Measurements from ENCODE around the gene C3orf62. TPM values are rescaled to one million over a fixed set of nuclear protein-coding genes. Genes with fewer than 3 reads are reported as not detected.

The C3orf62 gene
- total RNA-seq, 3 donors from 2014 or later: 4.2 to 5.1 (median 4.3) TPM

- peak overlapping the region in 1 of 2 donors; percentile 58 for H3K27ac ChIP-seq
- TF ChIP-seq, protein P1, sequence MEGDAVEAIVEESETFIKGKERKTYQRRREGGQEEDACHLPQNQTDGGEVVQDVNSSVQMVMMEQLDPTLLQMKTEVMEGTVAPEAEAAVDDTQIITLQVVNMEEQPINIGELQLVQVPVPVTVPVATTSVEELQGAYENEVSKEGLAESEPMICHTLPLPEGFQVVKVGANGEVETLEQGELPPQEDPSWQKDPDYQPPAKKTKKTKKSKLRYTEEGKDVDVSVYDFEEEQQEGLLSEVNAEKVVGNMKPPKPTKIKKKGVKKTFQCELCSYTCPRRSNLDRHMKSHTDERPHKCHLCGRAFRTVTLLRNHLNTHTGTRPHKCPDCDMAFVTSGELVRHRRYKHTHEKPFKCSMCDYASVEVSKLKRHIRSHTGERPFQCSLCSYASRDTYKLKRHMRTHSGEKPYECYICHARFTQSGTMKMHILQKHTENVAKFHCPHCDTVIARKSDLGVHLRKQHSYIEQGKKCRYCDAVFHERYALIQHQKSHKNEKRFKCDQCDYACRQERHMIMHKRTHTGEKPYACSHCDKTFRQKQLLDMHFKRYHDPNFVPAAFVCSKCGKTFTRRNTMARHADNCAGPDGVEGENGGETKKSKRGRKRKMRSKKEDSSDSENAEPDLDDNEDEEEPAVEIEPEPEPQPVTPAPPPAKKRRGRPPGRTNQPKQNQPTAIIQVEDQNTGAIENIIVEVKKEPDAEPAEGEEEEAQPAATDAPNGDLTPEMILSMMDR (IDR thresholded peaks at IDR 0.05): no peak
- TF ChIP-seq POLR2A (IDR thresholded peaks at IDR 0.05) (no peak), POLR2AphosphoS5 (IDR thresholded peaks at IDR 0.05) (no peak)
Measured at GRCh38 chr3:49260806-49261324, 16.2 kb downstream of the C3orf62 start.

DNA sequence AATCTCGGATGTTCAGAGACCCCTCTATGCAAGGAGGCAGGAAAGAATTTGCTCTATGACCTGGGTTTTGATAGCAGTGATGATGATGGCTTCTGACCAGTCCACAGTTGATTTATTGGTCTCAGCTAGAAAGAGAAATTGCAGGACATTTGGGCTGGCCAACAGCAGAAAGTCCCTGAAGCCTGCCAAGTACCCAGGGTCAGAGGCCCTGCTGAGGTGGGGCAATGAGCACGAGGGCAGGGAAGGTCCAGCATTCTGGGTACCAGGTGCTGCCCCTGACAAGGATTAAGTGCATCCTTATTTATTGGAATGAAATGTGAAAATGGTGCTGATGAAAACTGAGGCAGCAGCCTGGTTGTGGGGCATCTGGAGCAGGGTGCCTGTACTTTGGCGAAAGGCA, 19.8 kb downstream of the C3orf62 start:
- no peak for DNase-seq (ENCODE audit: low spot score in 2 of 2)
- H3K27ac ChIP-seq: no peak overlapping the region
- no peaks in the 10 kb centered on the region for H3K9me3 ChIP-seq
- intact Hi-C loops (cut with DNase I; ENCODE audit: low total_unique reads): no loop called here
- no peaks in the 10 kb centered on the region for H3K4me1 ChIP-seq
- H3K27me3 ChIP-seq: no peaks in the 10 kb centered on the region
- H3K36me3 ChIP-seq: no peaks in the 10 kb centered on the region
- no peak overlapping the region for H3K4me3 ChIP-seq
- no peak for TF ChIP-seq POLR2AphosphoS5 (IDR thresholded peaks at IDR 0.05)
- TF ChIP-seq POLR2A (IDR thresholded peaks at IDR 0.05): no peak

More at GRCh38 chr3:49260806-49261324, 16.2 kb downstream of the C3orf62 start:
- intact Hi-C loops (cut with DNase I; ENCODE audit: low total_unique reads): no loop called here
- DNase-seq (ENCODE audit: low spot score in 2 of 2): no peak
- Histone ChIP-seq H3K9me3 (no peaks in the 10 kb centered on the region), H3K36me3 (no peaks in the 10 kb centered on the region), H3K27me3 (no peaks in the 10 kb centered on the region), H3K4me1 (no peaks in the 10 kb centered on the region), H3K4me3 (no peak overlapping the region)

- no peaks in the 10 kb centered on the region for H3K4me1 ChIP-seq
- H3K4me3 ChIP-seq: no peak overlapping the region
- TF ChIP-seq, protein P1 (IDR thresholded peaks at IDR 0.05): no peak
- TF ChIP-seq POLR2A (IDR thresholded peaks at IDR 0.05) (no peak), POLR2AphosphoS5 (IDR thresholded peaks at IDR 0.05) (no peak)
- no peak for DNase-seq (ENCODE audit: low spot score in 2 of 2)
- no peaks in the 10 kb centered on the region for H3K36me3 ChIP-seq
- peak overlapping the region in 1 of 2 donors; percentile 21 for H3K27ac ChIP-seq
- no peaks in the 10 kb centered on the region for H3K27me3 ChIP-seq
- intact Hi-C loops (cut with DNase I; ENCODE audit: low total_unique reads): no loop called here
- H3K9me3 ChIP-seq: no peaks in the 10 kb centered on the region
Measured at GRCh38 chr3:49255718-49256511, 21.1 kb downstream of the C3orf62 start.

- no peaks in the 10 kb centered on the region for H3K27me3 ChIP-seq
- TF ChIP-seq, protein P1 (IDR thresholded peaks at IDR 0.05): no peak
- TF ChIP-seq POLR2A (IDR thresholded peaks at IDR 0.05) (no peak), POLR2AphosphoS5 (IDR thresholded peaks at IDR 0.05) (no peak)
- no peaks in the 10 kb centered on the region for H3K9me3 ChIP-seq
- H3K4me1 ChIP-seq: no peaks in the 10 kb centered on the region
- no peak overlapping the region for H3K27ac ChIP-seq
- DNase-seq (ENCODE audit: low spot score in 2 of 2): no peak
- intact Hi-C loops (cut with DNase I; ENCODE audit: low total_unique reads): no loop called here
- no peak overlapping the region for H3K4me3 ChIP-seq
- no peaks in the 10 kb centered on the region for H3K36me3 ChIP-seq
Measured at GRCh38 chr3:49255112-49255511, 21.9 kb downstream of the C3orf62 start.

DNA sequence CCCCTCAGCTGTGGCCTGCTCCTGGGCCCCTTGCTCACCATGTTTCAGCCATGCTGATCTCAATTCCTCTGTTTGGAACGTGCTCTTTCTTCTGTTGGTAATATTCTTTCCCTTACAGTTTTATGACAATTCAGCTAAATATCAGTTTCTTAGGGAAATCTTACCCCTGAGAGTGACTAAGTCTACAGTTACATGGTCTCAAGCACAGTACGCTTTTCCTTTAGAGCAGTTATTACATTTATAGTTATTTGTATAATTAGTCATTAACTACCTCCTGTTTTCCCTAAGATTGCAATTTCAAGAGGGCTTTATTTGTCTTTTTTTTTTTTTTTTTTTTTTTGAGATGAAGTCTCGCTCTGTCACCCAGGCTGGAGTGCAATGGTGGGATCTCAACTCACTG, 23.5 kb downstream of the C3orf62 start:
- Histone ChIP-seq H3K27ac (no peak overlapping the region), H3K36me3 (no peaks in the 10 kb centered on the region), H3K27me3 (no peaks in the 10 kb centered on the region), H3K4me3 (no peak overlapping the region), H3K4me1 (no peaks in the 10 kb centered on the region), H3K9me3 (no peaks in the 10 kb centered on the region)
- no peak for DNase-seq (ENCODE audit: low spot score in 2 of 2)
- intact Hi-C loops (cut with DNase I; ENCODE audit: low total_unique reads): no loop called here
- TF ChIP-seq POLR2AphosphoS5 (IDR thresholded peaks at IDR 0.05): no peak
- no peak for TF ChIP-seq POLR2A (IDR thresholded peaks at IDR 0.05)

DNA sequence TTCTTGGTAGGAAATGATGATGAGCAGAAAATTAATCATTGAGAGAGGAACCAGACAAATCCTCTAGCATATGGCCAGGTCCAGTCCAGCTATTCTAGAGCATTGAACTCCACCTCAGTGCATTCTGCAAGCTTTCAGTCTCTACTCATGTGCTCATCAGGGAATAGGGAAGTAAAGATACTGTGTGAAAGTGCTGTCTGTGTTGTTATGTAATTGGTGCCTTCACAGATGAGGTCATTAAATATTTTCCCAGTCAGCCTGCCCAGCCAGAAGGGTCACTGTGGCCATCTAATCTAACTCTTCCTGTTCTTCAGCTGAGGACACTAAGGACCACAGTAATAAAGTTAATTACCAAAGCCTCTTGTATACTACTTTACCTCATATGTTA, 28.2 kb downstream of the C3orf62 start:
- Histone ChIP-seq H3K27ac (peak overlapping the region; percentile 40 to 68), H3K27me3 (no peaks in the 10 kb centered on the region), H3K4me3 (no peak overlapping the region), H3K36me3 (no peaks in the 10 kb centered on the region), H3K9me3 (no peaks in the 10 kb centered on the region), H3K4me1 (no peaks in the 10 kb centered on the region)
- no peak for DNase-seq (ENCODE audit: low spot score in 2 of 2)
- intact Hi-C loops (cut with DNase I; ENCODE audit: low total_unique reads): no loop called here
- TF ChIP-seq, protein P1 (IDR thresholded peaks at IDR 0.05): no peak
- TF ChIP-seq POLR2A (IDR thresholded peaks at IDR 0.05) (no peak), POLR2AphosphoS5 (IDR thresholded peaks at IDR 0.05) (no peak)

Measured in breast epithelium (tissue), 4 donors.